Left ventricle myocardium inferior (tissue), 1 donor: Measurements from ENCODE around the gene CHIC2. TPM values are rescaled to one million over a fixed set of nuclear protein-coding genes. Genes with fewer than 3 reads are reported as not detected.

Experiments
- DNase-seq: peaks from one replicate; pipeline ENCODE4 v3.0.0-alpha.2; 2020
- H3K27ac ChIP-seq: fragments of 200-600 bp; replicated peaks from 2 replicates; pipeline ENCODE4 v1.8.0; 2021
- H3K27me3 ChIP-seq: fragments of 200-600 bp; 2 replicates; pipeline ENCODE4 v1.8.0; 2021; ENCODE audit warnings: low read depth
- H3K36me3 ChIP-seq: fragments of 200-600 bp; 2 replicates; pipeline ENCODE4 v1.8.0; 2021
- H3K4me1 ChIP-seq: fragments of 200-600 bp; 2 replicates; pipeline ENCODE4 v1.8.0; 2021
- H3K4me3 ChIP-seq: fragments of 200-600 bp; 2 replicates; pipeline ENCODE4 v1.8.0; 2021; ENCODE audit warnings: mild to moderate bottlenecking, moderate library complexity
- H3K9me3 ChIP-seq: fragments of 200-600 bp; replicated peaks from 2 replicates; pipeline ENCODE4 v1.8.0; 2021
- intact Hi-C: fragments of 100-400 bp; cut with micrococcal nuclease; formaldehyde crosslinking; loops from one replicate; pipeline ENCODE4 v1.11.0; 2022
- total RNA-seq: library from RNA; stranded (reverse); fragmentation: NEBNext Ultra II Directional; extraction: Animal tissue kit (Norgen Biotek cat#: 25700); gene quantifications from one replicate; pipeline ENCODE4 v1.2.1, GENCODE V29; 2021
- TF ChIP-seq, protein P1 (sequence below): fragments of 200-600 bp; IDR thresholded peaks from 2 replicates; pipeline ENCODE4 v1.8.0; 2021; ENCODE audit warnings: antibody characterized with exemption, mild to moderate bottlenecking, borderline replicate concordance
- donor health status: DM: no; HTN: yes; CAD: no; lungs with severe emphysema.

CHIC2 gene
- total RNA-seq, 1 donor from 2014 or later, result 9.1 TPM

GRCh38 chr4:54041100-54041499 lies 23.3 kb downstream of the CHIC2 start:
- Histone ChIP-seq H3K9me3 (peaks cover 15% of the 10 kb centered on the region), H3K4me1 (no peaks in the 10 kb centered on the region), H3K27me3 (no peaks in the 10 kb centered on the region), H3K36me3 (peaks cover 17% of the 10 kb centered on the region), H3K4me3 (no peak overlapping the region), H3K27ac (no peak overlapping the region)
- intact Hi-C loops, result no loop called here
- TF ChIP-seq, protein P1, sequence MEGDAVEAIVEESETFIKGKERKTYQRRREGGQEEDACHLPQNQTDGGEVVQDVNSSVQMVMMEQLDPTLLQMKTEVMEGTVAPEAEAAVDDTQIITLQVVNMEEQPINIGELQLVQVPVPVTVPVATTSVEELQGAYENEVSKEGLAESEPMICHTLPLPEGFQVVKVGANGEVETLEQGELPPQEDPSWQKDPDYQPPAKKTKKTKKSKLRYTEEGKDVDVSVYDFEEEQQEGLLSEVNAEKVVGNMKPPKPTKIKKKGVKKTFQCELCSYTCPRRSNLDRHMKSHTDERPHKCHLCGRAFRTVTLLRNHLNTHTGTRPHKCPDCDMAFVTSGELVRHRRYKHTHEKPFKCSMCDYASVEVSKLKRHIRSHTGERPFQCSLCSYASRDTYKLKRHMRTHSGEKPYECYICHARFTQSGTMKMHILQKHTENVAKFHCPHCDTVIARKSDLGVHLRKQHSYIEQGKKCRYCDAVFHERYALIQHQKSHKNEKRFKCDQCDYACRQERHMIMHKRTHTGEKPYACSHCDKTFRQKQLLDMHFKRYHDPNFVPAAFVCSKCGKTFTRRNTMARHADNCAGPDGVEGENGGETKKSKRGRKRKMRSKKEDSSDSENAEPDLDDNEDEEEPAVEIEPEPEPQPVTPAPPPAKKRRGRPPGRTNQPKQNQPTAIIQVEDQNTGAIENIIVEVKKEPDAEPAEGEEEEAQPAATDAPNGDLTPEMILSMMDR, result no peak
- DNase-seq, result no peak

GRCh38 chr4:54038056-54038455 lies 26.3 kb downstream of the CHIC2 start:
- Histone ChIP-seq H3K9me3 (peaks cover 3% of the 10 kb centered on the region), H3K4me3 (no peak overlapping the region), H3K36me3 (peaks cover 19% of the 10 kb centered on the region), H3K4me1 (no peaks in the 10 kb centered on the region), H3K27me3 (no peaks in the 10 kb centered on the region), H3K27ac (no peak overlapping the region)
- TF ChIP-seq, protein P1, result no peak
- no peak for DNase-seq
- intact Hi-C loops, result no loop called here

- no peak for DNase-seq
Observed at GRCh38 chr4:54036184-54036583, 28.2 kb downstream of the CHIC2 start.

DNA sequence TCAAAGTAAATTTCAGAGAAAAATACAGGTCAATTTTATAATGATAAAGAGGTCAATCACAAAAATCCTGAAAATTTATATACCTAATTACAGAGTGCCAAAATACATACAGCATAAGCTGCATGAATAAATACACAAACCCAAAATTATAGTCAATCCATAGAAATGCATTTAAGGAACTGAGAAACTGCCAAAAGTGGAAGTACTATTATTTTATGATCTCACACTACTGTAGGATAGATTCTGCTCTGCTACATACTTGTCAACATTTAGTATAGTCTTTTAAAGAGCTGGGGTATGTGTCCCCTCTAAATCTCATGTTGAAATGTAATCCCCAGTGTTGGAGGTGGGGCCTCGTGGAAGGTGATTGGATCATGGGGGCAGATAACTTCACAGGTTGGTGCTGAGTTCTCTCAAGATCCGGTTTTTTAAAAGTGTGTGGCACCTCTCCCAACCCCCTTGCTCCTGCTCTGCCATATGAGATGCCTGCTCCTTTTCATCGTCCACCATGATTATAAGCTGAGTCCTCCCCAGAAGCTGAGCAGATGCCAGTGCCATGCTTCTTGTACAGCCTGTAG lies 31.8 kb downstream of the CHIC2 start:
- Histone ChIP-seq H3K27ac (no peak overlapping the region), H3K36me3 (peaks cover 3% of the 10 kb centered on the region), H3K4me3 (no peak overlapping the region), H3K4me1 (no peaks in the 10 kb centered on the region), H3K27me3 (no peaks in the 10 kb centered on the region), H3K9me3 (no peaks in the 10 kb centered on the region)
- DNase-seq, result no peak
- TF ChIP-seq, protein P1, result no peak
- intact Hi-C loops, result no loop called here

More at GRCh38 chr4:54036184-54036583, 28.2 kb downstream of the CHIC2 start:
- Histone ChIP-seq H3K4me3 (no peak overlapping the region), H3K4me1 (no peaks in the 10 kb centered on the region), H3K36me3 (peaks cover 13% of the 10 kb centered on the region), H3K9me3 (no peaks in the 10 kb centered on the region), H3K27ac (no peak overlapping the region), H3K27me3 (no peaks in the 10 kb centered on the region)
- intact Hi-C loops, result no loop called here
- TF ChIP-seq, protein P1, result no peak

DNA sequence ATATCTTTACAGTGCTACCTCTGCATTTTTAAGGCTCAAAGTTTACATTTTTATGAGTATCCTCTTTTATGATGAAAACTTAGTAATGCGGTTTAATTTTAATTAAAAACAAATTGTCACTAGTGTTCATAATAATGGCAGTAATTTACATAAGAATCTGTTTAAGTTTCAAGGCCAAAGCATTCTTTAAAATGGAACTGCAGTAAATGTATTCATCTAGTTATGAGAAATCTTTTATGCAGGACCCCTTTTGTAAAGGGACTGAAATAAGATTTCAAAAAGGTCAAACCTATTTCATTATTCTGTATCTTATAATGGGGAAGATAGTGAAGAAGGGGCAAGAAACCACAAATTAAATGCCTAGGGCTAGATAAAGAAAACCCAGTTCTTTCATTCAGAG lies 37.1 kb downstream of the CHIC2 start:
- TF ChIP-seq, protein P1, result no peak
- Histone ChIP-seq H3K4me1 (no peaks in the 10 kb centered on the region), H3K27me3 (no peaks in the 10 kb centered on the region), H3K9me3 (no peaks in the 10 kb centered on the region), H3K27ac (no peak overlapping the region), H3K36me3 (no peaks in the 10 kb centered on the region), H3K4me3 (no peak overlapping the region)
- intact Hi-C loops, result no loop called here
- DNase-seq, result no peak
